GM23338 (cell line): ENCODE data around the gene NFIC. TPM values are rescaled to one million over a fixed set of nuclear protein-coding genes. Genes with fewer than 3 reads are reported as not detected.

ENCODE experiments used
- ATAC-seq: fragments of 200-7000 bp; cut with Tn5 transposase; 3 replicates; pipeline ENCODE4 v1.9.1; 2020
- DNase-seq: peaks from one replicate; pipeline ENCODE4 v3.0.0-alpha.2; 2015; ENCODE audit warnings: low spot score
- H2AFZ ChIP-seq: fragments of 200-600 bp; sonication (generic); 2 replicates; pipeline ENCODE4 v1.8.0; 2016; ENCODE audit warnings: antibody characterized with exemption, mild to moderate bottlenecking, moderate library complexity
- H3F3A ChIP-seq: fragments of 200-600 bp; sonication (generic); replicated peaks from 2 replicates; pipeline ENCODE4 v1.8.0; 2017; ENCODE audit warnings: antibody characterized with exemption, mixed run types, low read depth
- H3K27ac ChIP-seq: fragments of 200-600 bp; sonication (generic); 2 replicates; pipeline ENCODE4 v1.6.1; 2016; ENCODE audit warnings: low read depth
- H3K27me3 ChIP-seq: fragments of 200-600 bp; sonication (generic); 2 replicates; pipeline ENCODE4 v1.8.0; 2016; ENCODE audit warnings: mild to moderate bottlenecking, mixed run types, moderate library complexity; ENCODE audit not compliant: insufficient read depth
- H3K36me3 ChIP-seq: fragments of 200-600 bp; sonication (generic); 2 replicates; pipeline ENCODE4 v1.8.0; 2016; ENCODE audit warnings: mild to moderate bottlenecking; ENCODE audit not compliant: insufficient read depth
- H3K4me1 ChIP-seq: fragments of 200-600 bp; sonication (generic); 2 replicates; pipeline ENCODE4 v1.8.0; 2016; ENCODE audit warnings: mild to moderate bottlenecking, moderate library complexity; ENCODE audit not compliant: insufficient read depth
- H3K4me2 ChIP-seq: fragments of 200-600 bp; sonication (generic); 2 replicates; pipeline ENCODE4 v1.7.1; 2017; ENCODE audit warnings: mixed run types
- H3K4me3 ChIP-seq: fragments of 200-600 bp; sonication (generic); 2 replicates; pipeline ENCODE4 v1.6.1; 2016; ENCODE audit warnings: mixed run types
- H3K79me2 ChIP-seq: fragments of 200-600 bp; sonication (generic); replicated peaks from 2 replicates; pipeline ENCODE4 v1.8.0; 2017; ENCODE audit warnings: mild to moderate bottlenecking; ENCODE audit not compliant: insufficient read depth
- H3K9me2 ChIP-seq: fragments of 200-600 bp; sonication (generic); 2 replicates; pipeline ENCODE4 v1.8.0; 2017; ENCODE audit not compliant: insufficient read depth
- H4K20me1 ChIP-seq: fragments of 200-600 bp; sonication (generic); replicated peaks from 2 replicates; pipeline ENCODE4 v1.8.0; 2017; ENCODE audit warnings: mild to moderate bottlenecking; ENCODE audit not compliant: insufficient read depth
- H3K27ac Mint-ChIP-seq: 2 replicates; pipeline ENCODE4 v1.8.0; 2020; ENCODE audit warnings: inconsistent platforms, mild to moderate bottlenecking, moderate library complexity, mixed read lengths
- H3K27me3 Mint-ChIP-seq: 3 replicates; pipeline ENCODE4 v1.8.0; 2022; ENCODE audit warnings: low read depth, mild to moderate bottlenecking, moderate library complexity, mixed read lengths, inconsistent platforms; ENCODE audit not compliant: insufficient read depth, poor library complexity
- H3K36me3 Mint-ChIP-seq: 3 replicates; pipeline ENCODE4 v1.8.0; 2021; ENCODE audit warnings: low read depth, mild to moderate bottlenecking, inconsistent platforms, moderate library complexity, mixed read lengths
- H3K4me1 Mint-ChIP-seq: 3 replicates; pipeline ENCODE4 v1.8.0; 2020; ENCODE audit warnings: mild to moderate bottlenecking, inconsistent platforms, mixed read lengths
- H3K4me3 Mint-ChIP-seq: 3 replicates; pipeline ENCODE4 v1.8.0; 2021; ENCODE audit warnings: moderate library complexity, mild to moderate bottlenecking, inconsistent platforms, mixed read lengths
- H3K9me3 Mint-ChIP-seq: 3 replicates; pipeline ENCODE4 v1.8.0; 2020; ENCODE audit warnings: moderate library complexity, mild to moderate bottlenecking, inconsistent platforms, mixed read lengths
- CREB1 ChIP-seq: fragments of 250-450 bp; sonication (Bioruptor Pico); IDR thresholded peaks from 2 replicates; pipeline ENCODE4 v1.5.0; 2020; ENCODE audit warnings: low read depth, mild to moderate bottlenecking, moderate library complexity
- CTCF ChIP-seq, 2 experiments: fragments of 200-600 bp in 1 of 2; sonication (generic) in 1 of 2; conservative IDR thresholded peaks; 2 replicates each; pipeline versions ENCODE4 v1.5.1 to v1.6.1; 2016 to 2017; ENCODE audit warnings: antibody characterized with exemption in 2 of 2, low read depth in 2 of 2, mild to moderate bottlenecking in 2 of 2, moderate library complexity in 1 of 2
- ETS1 ChIP-seq: IDR thresholded peaks from 2 replicates; pipeline ENCODE4 v1.6.1; 2016; ENCODE audit warnings: antibody characterized with exemption
- EZH2 ChIP-seq: fragments of 200-600 bp; sonication (generic); IDR thresholded peaks from one replicate; pipeline ENCODE4 v1.8.0; 2017; ENCODE audit warnings: antibody characterized with exemption, mild to moderate bottlenecking, low read depth; ENCODE audit not compliant: unreplicated experiment
- EZH2phosphoT487 ChIP-seq: fragments of 200-600 bp; sonication (generic); IDR thresholded peaks from one replicate; pipeline ENCODE4 v1.8.1; 2018; ENCODE audit warnings: antibody characterized with exemption; ENCODE audit not compliant: unreplicated experiment
- JUNB ChIP-seq: IDR thresholded peaks from one replicate; pipeline ENCODE4 v1.6.1; 2016; ENCODE audit warnings: antibody characterized with exemption; ENCODE audit not compliant: unreplicated experiment
- NANOG ChIP-seq: IDR thresholded peaks from 2 replicates; pipeline ENCODE4 v1.6.1; 2016; ENCODE audit warnings: antibody characterized with exemption, borderline replicate concordance
- POLR2AphosphoS5 ChIP-seq: IDR thresholded peaks from 2 replicates; pipeline ENCODE4 v1.6.1; 2016; ENCODE audit warnings: antibody characterized with exemption, low read depth
- REST ChIP-seq: IDR thresholded peaks from one replicate; pipeline ENCODE4 v1.6.1; 2018; ENCODE audit warnings: antibody characterized with exemption; ENCODE audit not compliant: unreplicated experiment
- STAT1 ChIP-seq: IDR thresholded peaks from one replicate; pipeline ENCODE4 v1.6.1; 2016; ENCODE audit warnings: antibody characterized with exemption; ENCODE audit not compliant: unreplicated experiment
- ZNF114 ChIP-seq: fragments of 250-450 bp; sonication (Bioruptor Pico); IDR thresholded peaks from 2 replicates; pipeline ENCODE4 v1.5.0; 2020; ENCODE audit warnings: mild to moderate bottlenecking, moderate library complexity
- ZNF331 ChIP-seq: fragments of 250-450 bp; sonication (Bioruptor Pico); IDR thresholded peaks from 2 replicates; pipeline ENCODE4 v1.5.0; 2020; ENCODE audit warnings: low read depth, mild to moderate bottlenecking, moderate library complexity
- ZNF462 ChIP-seq: fragments of 250-450 bp; sonication (Bioruptor Pico); IDR thresholded peaks from 2 replicates; pipeline ENCODE4 v1.5.0; 2020; ENCODE audit warnings: mild to moderate bottlenecking, moderate library complexity
- polyA plus RNA-seq: library from polyadenylated mRNA; unstranded; fragments of >200 nt; fragmentation: Nextera tagmentation; extraction: Ambion mirVana; gene quantifications from 2 replicates; pipeline ENCODE4 v1.2.1, GENCODE V29; 2016
- total RNA-seq: library from RNA; depleted of rRNA; stranded (reverse); fragments of >200 nt; shearing (Covaris generic); gene quantifications from 2 replicates; pipeline ENCODE4 v1.2.3, GENCODE V29; 2014

The NFIC gene
- total and polyA plus RNA-seq, 2 experiments from 2014 or later, result 1.3 to 5.3 TPM

- Histone ChIP-seq H3K4me3 (no peak overlapping the region), H3K4me1 (no peaks in the 10 kb centered on the region; the same call in 1 of the 2 replicates), H3F3A (no peaks in the 10 kb centered on the region), H3K9me2 (no peaks in the 10 kb centered on the region), H3K27ac (no peak overlapping the region), H3K27me3 (no peaks in the 10 kb centered on the region), H4K20me1 (no peaks in the 10 kb centered on the region), H3K79me2 (no peaks in the 10 kb centered on the region), H3K4me2 (no peak overlapping the region), H2AFZ (no peak overlapping the region), H3K36me3 (no peaks in the 10 kb centered on the region)
- ATAC-seq (no peak), DNase-seq (no peak)
- Mint-ChIP-seq H3K36me3 (no peaks in the 10 kb centered on the region), H3K27ac (no peak overlapping the region), H3K4me3 (no peak overlapping the region), H3K4me1 (peaks cover 8% of the 10 kb centered on the region; the same call in 2 of the 3 replicates), H3K27me3 (peaks cover 11% of the 10 kb centered on the region), H3K9me3 (peaks cover 2% of the 10 kb centered on the region; the same call in 1 of the 3 replicates)
- no peak for TF ChIP-seq POLR2AphosphoS5
- TF ChIP-seq ZNF114 (CRISPR knock-in tag), result no peak
- TF ChIP-seq ETS1, result no peak
- no peak for TF ChIP-seq CREB1 (CRISPR knock-in tag)
- no peak for TF ChIP-seq NANOG
- no peak for TF ChIP-seq EZH2
- TF ChIP-seq ZNF462 (CRISPR knock-in tag), result no peak
- no peak for TF ChIP-seq EZH2phosphoT487
- no peak for TF ChIP-seq REST
- TF ChIP-seq JUNB, result no peak
- TF ChIP-seq CTCF (conservative IDR thresholded peaks at IDR 0.05; ENCODE audit: low read depth in 2 of 2), result no peak
- TF ChIP-seq ZNF331, result no peak
- no peak for TF ChIP-seq STAT1
These were observed 16.8 kb downstream of the NFIC start for GRCh38 chr19:3383121-3383722.
